G401.6 (cell line): ENCODE results near the gene ZC3H13.
"Not testable (repeated sequence)": the region's sequence is repeated elsewhere in the genome, so short reads cannot be mapped to it uniquely, and the experiment has no call there.

Experiments
- FAIRE-seq: peaks from 2 replicates; lab custom pipeline; 2012; peaks lifted over from hg19 to GRCh38; lab: Jason Lieb, UNC

The ZC3H13 gene

DNA sequence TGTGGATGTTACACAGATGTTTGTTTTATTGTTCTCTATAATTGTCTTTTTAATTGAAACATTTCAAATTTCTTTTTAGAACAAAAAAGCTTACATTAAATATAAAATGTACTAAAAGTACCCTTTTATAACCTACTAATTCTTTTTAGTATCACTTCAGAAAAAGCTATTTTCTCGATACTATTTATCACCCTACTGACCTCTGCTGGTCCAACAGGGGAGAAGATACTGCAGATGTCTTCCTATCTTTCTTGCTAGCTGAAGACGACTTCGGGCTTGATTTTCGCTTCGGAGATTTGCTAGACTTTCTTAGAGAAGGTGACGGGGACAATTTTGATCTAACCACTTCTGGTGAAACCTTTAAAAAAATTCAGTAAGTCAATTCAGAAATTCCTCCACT lies 42.4 kb downstream of the ZC3H13 start:
- FAIRE-seq = peak; percentile 83

DNA sequence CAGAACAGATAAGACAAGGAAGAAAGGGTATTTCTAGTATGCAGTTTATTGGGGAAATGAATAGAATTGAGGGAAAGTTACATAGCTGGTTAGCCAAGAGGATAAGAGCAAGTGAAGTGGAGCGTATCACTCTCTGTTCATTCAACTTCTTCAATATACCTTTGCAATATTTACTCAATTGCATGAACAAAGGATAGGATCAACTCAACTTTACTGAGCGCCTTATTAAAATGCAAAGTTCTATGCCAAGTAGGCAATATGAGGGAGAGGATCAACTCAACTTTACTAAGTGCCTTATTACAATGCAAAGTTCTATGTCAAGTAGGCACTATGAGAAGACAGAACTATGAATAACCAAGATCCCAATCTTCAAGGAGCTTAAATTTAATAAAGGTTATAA lies 43.9 kb downstream of the ZC3H13 start:
- FAIRE-seq = no peak

DNA sequence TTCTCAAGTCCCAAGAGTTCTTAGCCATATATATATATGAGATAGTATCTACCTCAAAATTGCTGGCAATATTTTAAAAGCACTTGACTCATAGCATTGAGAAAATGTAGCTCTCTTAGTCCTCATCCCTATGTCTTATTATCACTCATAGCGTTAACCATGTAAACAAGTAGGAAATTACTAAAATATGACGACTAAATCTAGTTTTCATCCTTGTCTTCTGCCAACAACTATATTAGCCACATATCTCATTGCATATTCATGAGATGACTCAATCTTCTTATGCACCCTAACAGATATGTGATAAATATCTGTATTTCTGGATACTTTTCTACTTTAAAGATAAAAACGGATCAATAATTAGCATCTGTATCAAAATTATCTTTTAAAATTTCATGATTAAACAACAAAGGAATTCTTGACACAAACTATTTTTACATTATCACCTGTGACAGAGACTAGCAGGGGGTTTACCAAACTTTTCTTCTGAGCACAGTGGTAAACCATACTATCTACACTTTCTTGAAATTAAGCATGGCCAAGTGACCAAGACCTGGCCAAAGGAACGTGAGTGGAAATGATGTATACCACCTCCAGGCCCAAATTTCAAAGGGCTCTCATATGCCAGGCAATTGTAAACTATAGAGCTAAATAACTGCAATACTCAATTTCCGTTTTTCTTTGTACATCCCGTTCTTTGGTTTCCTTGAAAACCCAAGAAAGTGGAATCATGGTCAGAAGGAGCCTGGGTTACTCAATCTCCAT lies 45.7 kb downstream of the ZC3H13 start:
- FAIRE-seq = no peak

DNA sequence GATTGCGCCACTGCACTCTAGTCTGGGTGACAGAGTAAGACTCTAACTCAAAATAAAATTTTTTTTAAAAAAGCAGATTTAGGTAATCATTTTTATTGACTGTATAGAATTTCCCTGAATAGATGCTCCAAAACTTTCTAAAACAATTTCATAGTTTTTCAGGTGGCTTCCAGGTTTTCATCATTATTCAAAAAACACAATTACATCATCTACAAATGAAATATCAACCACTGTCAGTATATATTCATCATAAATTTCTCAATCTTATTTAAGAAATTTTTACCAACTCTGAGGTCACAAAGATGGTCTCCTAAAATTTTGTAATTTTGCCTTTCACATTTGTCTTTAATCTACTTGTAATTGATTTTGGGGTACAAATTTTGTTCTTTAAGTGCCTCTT lies 48.1 kb downstream of the ZC3H13 start:
- FAIRE-seq = no peak

DNA sequence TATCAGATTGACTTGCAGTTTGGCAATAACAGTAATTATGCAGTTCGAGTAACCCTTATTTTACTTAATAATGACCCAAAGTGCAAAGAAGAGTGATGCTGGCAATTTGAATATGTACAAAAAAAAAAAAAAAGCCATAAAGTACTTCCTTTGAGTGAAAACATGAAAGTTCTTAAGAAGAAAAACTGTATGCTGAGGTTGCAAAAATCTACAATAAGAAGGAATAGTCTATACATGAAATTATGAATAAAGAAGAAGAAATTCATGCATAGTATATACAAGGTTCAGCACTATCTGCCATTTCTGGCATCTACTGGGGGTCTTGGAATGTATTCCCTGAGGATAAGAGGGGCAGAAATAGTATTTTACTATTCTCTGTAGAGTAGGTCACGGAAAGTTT lies 55.9 kb downstream of the ZC3H13 start:
- no peak for FAIRE-seq

DNA sequence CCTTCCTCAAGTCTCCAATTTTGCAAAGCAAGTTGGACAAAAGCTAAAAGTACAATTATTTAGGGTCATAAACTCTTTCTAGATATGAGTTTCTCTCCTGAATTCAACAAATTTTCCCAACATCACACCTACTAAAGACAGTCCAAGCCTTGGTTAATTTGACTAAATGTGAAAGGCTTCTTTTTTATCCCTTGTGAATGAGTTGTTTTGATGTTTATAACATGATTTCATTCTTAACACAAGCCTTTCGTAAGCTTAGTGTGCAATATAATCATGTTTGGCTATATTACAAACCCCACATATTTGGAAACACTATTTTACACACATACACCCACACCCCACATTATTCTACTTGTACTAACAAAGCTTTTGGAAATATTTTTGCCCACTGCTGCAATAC lies 57.3 kb downstream of the ZC3H13 start:
- no peak for FAIRE-seq

DNA sequence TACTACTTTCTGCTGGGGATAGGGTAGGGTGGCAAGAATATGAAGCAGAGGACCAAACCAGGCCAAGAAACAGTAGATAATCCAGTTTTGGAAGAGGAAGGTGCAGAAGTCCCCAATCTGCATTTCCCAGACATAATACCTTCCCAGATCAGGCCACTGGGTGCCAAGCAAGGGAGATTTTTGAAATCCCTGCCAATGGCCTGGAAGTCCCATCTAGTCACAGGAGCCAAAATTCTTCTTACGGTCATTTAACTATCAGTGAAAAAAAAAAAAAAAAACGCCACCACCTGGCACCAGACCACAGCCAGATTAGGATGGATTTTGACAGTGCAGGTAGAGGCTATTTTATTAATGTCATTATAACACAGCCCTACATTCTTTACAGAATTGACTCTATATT lies 57.8 kb downstream of the ZC3H13 start:
- no peak for FAIRE-seq

DNA sequence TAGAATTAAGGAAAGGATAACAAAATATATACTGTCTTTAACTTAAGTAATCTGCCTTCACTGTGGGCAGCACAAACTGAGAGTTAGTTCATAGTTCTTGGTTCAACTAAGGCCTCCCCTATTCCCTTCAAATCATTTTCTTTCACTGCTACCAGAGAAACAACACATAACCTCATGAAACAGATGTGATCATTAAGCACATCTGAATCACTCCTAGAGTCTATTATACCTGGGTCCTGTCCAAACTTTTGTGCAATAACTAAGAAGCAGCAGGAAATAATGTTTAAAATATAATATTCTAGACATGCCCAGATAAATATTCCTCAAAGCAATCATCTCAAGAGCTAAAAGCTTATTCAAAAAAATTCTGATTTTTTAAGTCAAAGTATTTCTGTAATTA lies 62.9 kb downstream of the ZC3H13 start:
- FAIRE-seq = no peak

DNA sequence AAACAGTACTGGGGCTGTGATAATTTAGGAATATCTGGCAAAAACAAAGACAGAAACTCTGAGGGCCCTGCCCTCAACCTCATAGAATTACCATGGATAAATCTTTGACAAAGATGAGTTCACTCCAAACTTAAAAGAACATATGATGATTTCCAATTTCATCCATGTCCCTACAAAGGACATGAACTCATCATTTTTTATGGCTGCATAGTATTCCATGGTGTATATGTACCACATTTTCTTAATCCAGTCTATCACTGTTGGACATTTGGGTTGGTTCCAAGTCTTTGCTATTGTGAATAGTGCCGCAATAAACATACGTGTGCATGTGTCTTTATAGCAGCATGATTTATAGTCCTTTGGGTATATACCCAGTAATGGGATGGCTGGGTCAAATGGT lies 71.4 kb downstream of the ZC3H13 start:
- not testable (repeated sequence) for FAIRE-seq

DNA sequence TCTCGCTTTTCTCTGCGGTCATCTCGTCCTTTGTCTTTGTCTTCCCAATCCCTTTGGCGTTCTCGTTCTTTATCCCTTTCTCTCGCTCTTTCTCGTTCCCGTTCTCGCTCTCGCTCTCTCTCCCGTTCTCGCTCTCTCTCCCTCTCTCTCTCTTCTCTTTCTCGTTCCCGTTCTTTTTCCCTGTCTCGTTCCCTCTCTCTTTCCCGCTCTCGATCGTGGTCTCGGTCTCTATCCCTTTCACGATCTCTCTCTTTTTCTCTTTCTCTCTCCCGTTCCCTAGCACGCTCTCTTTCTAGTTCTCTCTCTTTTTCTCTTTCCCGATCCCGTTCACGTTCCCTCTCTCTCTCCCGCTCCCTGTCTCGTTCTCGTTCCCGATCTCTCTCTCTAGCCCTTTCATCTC lies 77.2 kb downstream of the ZC3H13 start:
- no peak for FAIRE-seq

DNA sequence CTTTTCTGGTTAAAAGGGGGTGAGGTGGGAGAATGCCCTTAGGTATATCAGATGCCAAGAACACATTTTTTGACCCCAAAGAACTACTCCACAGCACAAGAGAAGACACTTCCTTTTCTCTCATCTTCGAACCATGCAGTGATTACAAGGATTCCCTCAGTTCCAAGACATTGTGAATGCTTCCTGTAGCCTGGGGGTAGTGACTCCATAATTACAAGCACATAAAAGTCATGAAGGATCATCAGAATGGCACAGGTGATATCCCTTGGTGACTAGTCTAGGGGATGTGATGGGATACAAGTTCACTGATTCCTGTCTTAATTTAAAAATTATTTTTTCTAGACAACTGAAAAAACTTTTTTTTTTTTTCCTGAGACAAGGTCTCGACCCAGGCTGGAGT lies 78.0 kb downstream of the ZC3H13 start:
- no peak for FAIRE-seq

DNA sequence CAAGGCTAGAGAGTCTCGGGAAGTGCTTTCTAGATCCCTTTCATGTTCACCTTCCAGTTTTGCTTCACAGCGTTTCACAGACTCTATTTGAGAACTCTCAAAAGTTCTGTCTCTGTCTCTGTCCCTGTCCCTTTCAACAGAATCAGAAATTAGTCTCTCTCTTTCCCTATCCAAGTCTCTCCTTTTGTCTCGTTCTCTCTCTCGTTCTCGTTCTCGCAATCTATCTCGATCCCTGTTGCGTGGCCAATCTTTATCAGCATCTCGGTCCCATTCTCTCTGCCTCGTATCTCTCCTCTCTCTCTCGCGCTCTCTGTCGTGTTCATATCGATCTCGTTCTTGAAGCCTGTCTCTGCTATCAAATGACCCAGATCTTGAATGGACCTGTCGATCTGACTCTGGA lies 85.0 kb downstream of the ZC3H13 start:
- FAIRE-seq = no peak

DNA sequence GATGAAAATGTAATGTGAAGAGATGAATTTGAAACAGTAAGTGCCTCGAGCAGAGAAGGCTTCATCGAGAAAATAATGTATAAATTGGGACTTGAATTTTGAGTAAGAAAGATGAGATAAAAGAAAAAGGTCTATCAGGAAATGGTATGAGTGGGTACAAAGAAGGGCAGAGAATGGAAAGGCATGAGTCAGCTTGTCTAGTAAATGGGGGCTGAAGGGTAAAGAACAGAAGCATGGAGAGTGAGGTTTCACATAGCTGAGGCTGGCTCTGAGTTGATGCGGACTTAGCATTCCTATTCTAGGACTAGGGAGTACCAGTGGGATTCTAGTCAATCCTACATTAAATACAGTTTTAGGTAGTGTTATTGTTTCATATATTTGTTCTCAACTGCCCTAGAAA lies 85.8 kb downstream of the ZC3H13 start:
- FAIRE-seq = no peak

DNA sequence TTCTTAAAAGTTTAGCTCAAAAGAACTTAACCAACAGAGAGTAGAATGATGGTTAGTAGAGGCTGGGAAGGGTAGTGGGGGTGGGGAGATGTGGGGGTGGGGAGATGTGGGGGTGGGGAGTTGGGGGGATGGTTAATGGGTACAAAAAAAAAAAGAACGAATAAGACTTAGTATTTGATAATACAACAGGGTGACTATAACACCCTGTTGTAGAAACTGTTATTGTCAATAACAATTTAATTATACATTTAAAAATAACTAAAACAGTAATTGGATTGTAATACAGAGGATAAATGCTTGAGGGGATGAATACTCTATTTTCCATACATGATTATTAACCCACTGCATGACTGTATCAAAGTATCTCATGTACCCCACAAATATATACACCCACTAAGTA lies 91.1 kb downstream of the ZC3H13 start:
- FAIRE-seq = no peak

DNA sequence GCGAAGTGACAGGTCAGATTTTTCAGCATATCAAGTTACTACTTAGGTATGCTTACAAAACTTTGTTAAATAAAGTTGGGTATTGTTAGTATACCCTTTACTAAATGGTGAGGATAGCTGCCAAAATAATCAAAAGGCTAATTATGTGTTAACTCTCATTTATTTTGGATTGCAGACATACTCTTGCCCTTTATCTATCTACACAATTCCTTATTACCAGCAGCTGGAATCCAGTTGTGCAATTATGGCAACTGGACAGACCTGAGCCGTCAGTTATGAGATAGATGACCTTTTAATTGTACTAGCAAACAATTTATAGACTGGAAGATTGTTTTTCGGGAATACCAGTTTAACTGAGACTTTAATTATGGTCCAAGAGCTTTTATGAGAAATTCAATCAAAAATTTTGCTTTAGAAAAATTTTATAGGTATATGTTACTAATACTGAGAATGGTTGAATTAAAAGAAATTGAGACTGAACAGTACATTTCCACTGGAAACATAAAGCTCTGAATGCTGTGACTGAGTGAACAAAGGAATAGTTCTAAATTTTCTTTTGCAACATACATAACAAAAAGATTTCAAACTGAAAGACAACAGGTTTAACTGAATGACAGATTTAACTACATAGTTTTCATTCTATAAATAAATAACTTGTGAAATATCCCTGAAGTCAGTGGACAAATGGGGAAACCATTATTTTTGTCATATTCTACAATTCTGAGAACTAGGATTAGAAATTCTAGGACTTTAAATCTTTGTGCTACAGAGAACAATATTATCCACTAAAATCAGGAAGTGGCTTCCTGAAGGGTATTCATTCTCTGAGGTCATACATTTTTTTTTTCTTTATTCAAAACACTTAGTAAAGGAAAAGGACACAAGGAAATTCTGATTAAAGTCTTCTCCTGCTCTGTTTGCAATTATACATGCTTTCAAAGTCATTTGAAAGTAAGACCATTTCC lies 97.4 kb downstream of the ZC3H13 start:
- FAIRE-seq = no peak

DNA sequence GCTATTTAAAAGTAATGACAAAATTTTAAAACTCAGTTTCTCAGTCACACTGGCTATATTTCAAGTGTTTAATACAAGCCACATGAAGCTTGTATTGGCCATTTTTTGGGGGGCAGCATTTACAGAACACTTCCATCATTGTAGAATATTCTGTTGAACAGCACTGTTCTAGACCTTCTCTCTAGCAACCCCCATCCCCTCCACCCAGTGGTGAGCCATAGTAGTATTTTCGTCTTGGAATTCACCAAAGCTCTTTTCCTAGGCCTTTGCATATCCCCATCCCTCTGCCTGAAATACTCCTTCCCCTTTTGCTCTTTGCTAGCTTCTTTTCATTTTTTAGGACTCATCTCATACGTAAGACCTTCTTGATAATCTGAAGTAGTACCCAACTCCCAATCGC lies 99.5 kb downstream of the ZC3H13 start:
- no peak for FAIRE-seq

DNA sequence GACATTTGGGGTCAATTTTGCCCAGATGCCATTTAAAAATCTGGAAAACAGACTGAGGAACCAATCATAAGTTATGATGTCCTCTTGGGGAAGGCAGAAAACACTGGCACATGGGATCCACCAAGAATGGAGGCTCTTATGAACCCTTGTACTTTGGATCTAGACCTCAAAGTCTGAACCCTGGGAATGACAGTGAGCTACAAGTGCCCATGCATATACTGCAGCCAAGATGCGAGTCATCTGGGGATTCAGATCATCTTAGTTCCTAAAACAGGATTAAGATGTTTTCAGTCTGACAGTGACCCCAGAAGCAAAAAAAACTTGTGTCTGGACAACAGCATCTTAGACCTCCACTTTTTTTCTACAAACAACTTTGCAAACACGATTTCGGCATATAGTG lies 100.8 kb downstream of the ZC3H13 start:
- no peak for FAIRE-seq

DNA sequence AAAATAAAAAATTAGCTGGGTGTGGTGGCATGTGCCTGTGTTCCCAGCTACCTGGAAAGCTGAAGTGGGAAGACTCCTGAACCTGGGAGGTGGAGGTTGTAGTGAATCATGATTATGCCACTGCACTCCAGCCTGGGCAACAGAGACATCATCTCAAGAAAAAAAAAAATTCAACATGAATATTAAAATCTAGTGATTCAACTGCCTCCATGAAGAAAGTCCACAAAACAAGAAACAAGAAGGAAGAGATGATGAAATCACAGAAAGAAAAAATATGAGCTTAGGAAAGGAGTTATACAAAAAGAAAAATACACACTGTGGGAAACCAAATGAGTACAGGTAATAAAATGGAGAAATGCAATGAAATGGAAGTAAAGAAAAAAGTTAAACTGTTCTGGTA lies 101.4 kb downstream of the ZC3H13 start:
- FAIRE-seq = no peak

DNA sequence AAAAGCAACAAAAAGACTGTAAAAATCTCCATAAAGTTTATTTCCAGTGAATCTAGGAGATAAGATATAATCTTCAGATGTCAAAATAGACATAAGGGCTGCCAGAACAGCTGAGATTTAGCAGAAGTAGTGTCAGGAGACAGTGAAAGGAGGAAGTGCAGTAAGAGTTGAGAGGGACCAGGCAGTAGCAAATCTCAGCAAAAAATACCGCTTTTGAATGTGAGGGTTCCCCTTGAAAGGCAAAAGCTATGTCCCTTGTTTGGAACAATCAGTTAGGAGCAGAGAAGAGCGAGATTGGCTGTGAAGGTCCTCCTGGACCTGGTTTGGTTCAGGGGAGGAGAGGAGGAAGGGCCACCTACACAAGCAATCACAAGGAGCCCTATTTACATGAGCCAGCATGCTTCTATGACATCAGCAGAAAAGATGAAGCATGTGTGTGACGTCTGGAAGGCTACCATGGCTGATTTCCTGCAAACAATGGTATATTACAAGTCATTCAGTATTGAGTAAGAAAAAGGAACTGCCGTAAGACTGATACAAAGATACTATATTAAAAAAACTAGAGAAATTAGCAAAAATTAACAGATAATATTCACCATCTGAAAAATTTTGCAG lies 102.1 kb downstream of the ZC3H13 start:
- no peak for FAIRE-seq

DNA sequence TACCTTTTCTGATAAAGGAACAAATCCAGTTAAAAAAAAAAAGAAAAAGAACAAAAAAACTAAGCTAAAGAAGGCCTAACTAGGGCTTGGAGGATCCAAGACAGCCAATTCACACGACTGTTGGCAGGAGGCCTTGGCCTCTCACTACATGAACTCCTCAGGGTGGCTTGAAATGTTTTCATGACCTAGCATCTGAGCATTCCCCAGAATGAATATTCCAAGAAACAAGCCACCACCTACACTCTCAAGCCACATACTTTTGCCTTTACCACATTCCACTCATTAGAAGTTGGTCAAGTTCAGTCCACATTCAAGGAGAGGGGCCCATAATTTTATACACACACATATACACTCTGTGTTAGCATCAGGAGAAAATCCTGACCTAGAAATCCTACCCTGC lies 103.4 kb downstream of the ZC3H13 start:
- no peak for FAIRE-seq

DNA sequence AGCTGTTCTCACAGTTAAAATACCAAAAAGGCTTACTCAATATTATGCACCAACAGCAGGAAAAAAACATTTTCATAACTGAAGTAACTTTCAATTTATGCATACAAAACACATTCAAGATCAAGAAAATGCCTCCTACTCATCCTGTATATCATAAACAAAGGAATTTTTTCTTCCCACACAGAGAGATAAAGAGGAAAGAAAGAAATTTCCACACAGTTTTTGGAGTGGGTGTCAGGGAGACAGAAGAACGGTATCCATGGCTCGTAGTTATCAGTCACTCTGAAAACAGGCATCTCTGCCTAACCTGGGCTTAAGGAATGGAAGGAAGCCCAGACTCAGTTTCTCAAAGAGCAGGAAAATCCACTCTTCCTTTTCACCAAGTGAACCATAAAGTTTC lies 108.6 kb downstream of the ZC3H13 start:
- no peak for FAIRE-seq

DNA sequence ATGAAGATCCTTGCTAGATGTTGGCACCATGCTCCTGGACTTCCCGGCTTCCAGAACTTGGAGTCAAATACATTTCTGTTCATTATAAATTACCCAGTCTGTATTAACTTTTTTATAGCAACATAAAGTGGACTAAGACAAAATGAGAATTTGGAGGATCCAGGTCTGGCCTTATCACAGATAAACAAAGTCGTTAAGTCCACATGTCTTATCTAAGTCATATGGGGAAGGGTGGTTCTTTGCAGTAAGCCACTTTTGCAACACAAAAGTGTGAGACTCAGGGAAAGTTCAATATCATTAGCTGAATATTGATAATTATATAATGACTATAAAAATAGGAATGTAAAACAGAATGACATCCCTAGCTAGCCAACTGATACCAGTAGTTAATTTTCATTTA lies 109.4 kb downstream of the ZC3H13 start:
- no peak for FAIRE-seq

DNA sequence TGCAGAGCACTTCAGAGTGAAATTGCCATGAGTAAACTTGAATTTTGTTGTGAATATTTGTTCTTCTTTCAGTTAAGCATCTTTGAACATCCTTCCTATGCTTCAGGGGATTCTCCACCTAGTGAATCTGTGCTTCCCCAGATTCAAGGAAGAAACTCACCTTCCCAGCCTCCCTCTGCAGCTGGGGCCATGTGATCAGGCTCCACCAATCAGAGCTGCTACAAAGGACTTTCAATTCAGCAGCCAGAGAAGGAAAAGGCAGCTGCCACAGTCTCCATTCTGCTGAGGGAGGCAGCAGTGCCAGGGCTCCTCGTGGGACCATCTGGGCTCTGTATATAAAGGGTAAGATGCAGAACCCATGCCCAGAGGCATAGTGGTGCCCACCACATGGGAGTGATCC lies 111.3 kb downstream of the ZC3H13 start:
- FAIRE-seq = no peak
